Endometrium (tissue), 2 donors: ENCODE data around the gene SLC17A6.

Experiments used
- FAIRE-seq: peaks from 2 replicates; lab custom pipeline; 2012; peaks lifted over from hg19 to GRCh38; lab: Jason Lieb, UNC
- donor health status: control.
- donor health status: control.

SLC17A6 gene

GRCh38 chr11:22337596-22338485 lies at the start of gene SLC17A6:
Gene SLC17A6, plus strand, starts transcription at chr11:22338381. Its CDS starts 153 bp downstream, at chr11:22338534.
- FAIRE-seq = no peak

GRCh38 chr11:22302368-22302767 lies 35.8 kb upstream of the SLC17A6 start:
- no peak for FAIRE-seq

GRCh38 chr11:22304337-22304961 lies 33.7 kb upstream of the SLC17A6 start:
- FAIRE-seq = peak; percentile 91

GRCh38 chr11:22317656-22318055 lies 20.5 kb upstream of the SLC17A6 start:
- no peak for FAIRE-seq

- no peak for FAIRE-seq
Observed at GRCh38 chr11:22331771-22332170, 6.4 kb upstream of the SLC17A6 start.

- FAIRE-seq = no peak
Observed at GRCh38 chr11:22336587-22336986, 1.6 kb upstream of the SLC17A6 start.

- no peak for FAIRE-seq
Observed at GRCh38 chr11:22339611-22340010, 1.4 kb downstream of the SLC17A6 start.

GRCh38 chr11:22340235-22340634 lies 2.1 kb downstream of the SLC17A6 start:
- no peak for FAIRE-seq

- FAIRE-seq = no peak
Observed at GRCh38 chr11:22340701-22341587, 2.8 kb downstream of the SLC17A6 start.

GRCh38 chr11:22341588-22341931 lies 3.4 kb downstream of the SLC17A6 start:
- FAIRE-seq = no peak

- no peak for FAIRE-seq
Observed at GRCh38 chr11:22342211-22343031, 4.2 kb downstream of the SLC17A6 start.

GRCh38 chr11:22343032-22343324 lies 4.8 kb downstream of the SLC17A6 start:
- FAIRE-seq = no peak

- FAIRE-seq = no peak
Observed at GRCh38 chr11:22343371-22344032, 5.3 kb downstream of the SLC17A6 start.

GRCh38 chr11:22344081-22344480 lies 5.9 kb downstream of the SLC17A6 start:
- no peak for FAIRE-seq

- no peak for FAIRE-seq
Observed at GRCh38 chr11:22346282-22346681, 8.1 kb downstream of the SLC17A6 start.

GRCh38 chr11:22347857-22348487 lies 9.8 kb downstream of the SLC17A6 start:
- no peak for FAIRE-seq

- FAIRE-seq = no peak
Observed at GRCh38 chr11:22349491-22349890, 11.3 kb downstream of the SLC17A6 start.

- no peak for FAIRE-seq
Observed at GRCh38 chr11:22359295-22359694, 21.1 kb downstream of the SLC17A6 start.

- FAIRE-seq = no peak
Observed at GRCh38 chr11:22371160-22371559, 33.0 kb downstream of the SLC17A6 start.

GRCh38 chr11:22387126-22387525 lies 48.9 kb downstream of the SLC17A6 start:
- FAIRE-seq = no peak
